GM23248 (cell line): ENCODE data around the gene APEH. TPM values are rescaled to one million over a fixed set of nuclear protein-coding genes. Genes with fewer than 3 reads are reported as not detected.

Experiments
- DNase-seq: peaks from one replicate; pipeline ENCODE4 v3.0.0-alpha.2; 2015
- H2AFZ ChIP-seq: fragments of 200-600 bp; sonication (generic); 2 replicates; pipeline ENCODE4 v1.6.1; 2016; ENCODE audit warnings: antibody characterized with exemption
- H3F3A ChIP-seq: fragments of 200-600 bp; sonication (generic); 2 replicates; pipeline ENCODE4 v1.6.1; 2016; ENCODE audit warnings: mild to moderate bottlenecking, antibody characterized with exemption, mixed run types; ENCODE audit not compliant: insufficient read depth
- H3K27ac ChIP-seq: fragments of 200-600 bp; sonication (generic); 2 replicates; pipeline ENCODE4 v1.5.1; 2016; ENCODE audit warnings: mild to moderate bottlenecking
- H3K27me3 ChIP-seq: fragments of 200-600 bp; sonication (generic); replicated peaks from 2 replicates; pipeline ENCODE4 v1.6.1; 2016; ENCODE audit warnings: mild to moderate bottlenecking; ENCODE audit not compliant: insufficient read depth
- H3K36me3 ChIP-seq: fragments of 200-600 bp; sonication (generic); 2 replicates; pipeline ENCODE4 v1.6.1; 2016; ENCODE audit warnings: low read depth, mild to moderate bottlenecking
- H3K4me1 ChIP-seq: fragments of 200-600 bp; sonication (generic); 2 replicates; pipeline ENCODE4 v1.6.1; 2016; ENCODE audit warnings: mild to moderate bottlenecking; ENCODE audit not compliant: insufficient read depth
- H3K4me2 ChIP-seq: fragments of 200-600 bp; sonication (generic); one replicate; pipeline ENCODE4 v1.6.1; 2016; ENCODE audit warnings: mild to moderate bottlenecking; ENCODE audit not compliant: unreplicated experiment
- H3K4me3 ChIP-seq: fragments of 200-600 bp; sonication (generic); 2 replicates; pipeline ENCODE4 v1.5.1; 2016; ENCODE audit warnings: mild to moderate bottlenecking
- H3K79me2 ChIP-seq: fragments of 200-600 bp; sonication (generic); 2 replicates; pipeline ENCODE4 v1.6.1; 2016; ENCODE audit warnings: mild to moderate bottlenecking; ENCODE audit not compliant: insufficient read depth
- H3K9ac ChIP-seq: fragments of 200-600 bp; sonication (generic); 2 replicates; pipeline ENCODE4 v1.6.1; 2016; ENCODE audit warnings: mild to moderate bottlenecking
- H3K9me2 ChIP-seq: fragments of 200-600 bp; sonication (generic); 2 replicates; pipeline ENCODE4 v1.6.1; 2016; ENCODE audit warnings: mixed run types, mild to moderate bottlenecking, moderate library complexity; ENCODE audit not compliant: insufficient read depth
- H3K9me3 ChIP-seq: fragments of 200-600 bp; sonication (generic); one replicate; pipeline ENCODE4 v1.6.1; 2017; ENCODE audit warnings: low read depth
- H4K20me1 ChIP-seq: fragments of 200-600 bp; sonication (generic); 2 replicates; pipeline ENCODE4 v1.6.0; 2016; ENCODE audit not compliant: insufficient read depth
- EZH2 ChIP-seq: fragments of 200-600 bp; sonication (generic); IDR thresholded peaks from 2 replicates; pipeline ENCODE4 v1.6.1; 2018; ENCODE audit warnings: antibody characterized with exemption, mild to moderate bottlenecking; ENCODE audit not compliant: insufficient read depth, poor library complexity, severe bottlenecking
- EZH2phosphoT487 ChIP-seq: fragments of 200-600 bp; sonication (generic); IDR thresholded peaks from 2 replicates; pipeline ENCODE4 v1.6.1; 2018; ENCODE audit warnings: antibody characterized with exemption, moderate library complexity, mild to moderate bottlenecking, low read depth; ENCODE audit not compliant: insufficient read depth
- WGBS, 2 experiments: methylation state at CpG; one replicate each; pipeline ENCODE4 v1.1.6; 2015 to 2017; ENCODE audit warnings: low lambda C conversion rate in 2 of 2, low coverage in 1 of 2; ENCODE audit errors: missing lambda C conversion rate in 2 of 2; 5-methylcytosine and 5-hydroxymethylcytosine counted together
- in situ Hi-C: fragments of 300-500 bp; cut with MboI; formaldehyde crosslinking; loops from 2 replicates; pipeline ENCODE4 v1.15.0; 2020
- polyA plus RNA-seq: library from polyadenylated mRNA; unstranded; fragments of >200 nt; fragmentation: Nextera tagmentation; extraction: Ambion mirVana; gene quantifications from 2 replicates; pipeline ENCODE4 v1.2.1, GENCODE V29; 2016
- total RNA-seq: library from RNA; depleted of rRNA; stranded (reverse); fragments of >200 nt; shearing (Covaris generic); gene quantifications from 2 replicates; pipeline ENCODE4 v1.2.3, GENCODE V29; 2014

Gene APEH
- total and polyA plus RNA-seq, 2 experiments from 2014 or later = 89.1 to 108 TPM

- H3K4me3 ChIP-seq = peak overlapping the region; percentile 95
- H2AFZ ChIP-seq = peak overlapping the region; percentile 32; the same call in 1 of the 2 replicates
- 1 to 2% methylated on average over 18 to 20 of the region's 20 CpGs for WGBS, 2 experiments
- H3K36me3 ChIP-seq = no peaks in the 10 kb centered on the region
- peak overlapping the region; percentile 94 for H3K27ac ChIP-seq
- no peaks in the 10 kb centered on the region for H3K9me2 ChIP-seq
- peak overlapping the region; percentile 79 for H3K4me2 ChIP-seq
- peaks cover 18% of the 10 kb centered on the region for H3K79me2 ChIP-seq
- peaks cover 10% of the 10 kb centered on the region; the same call in 1 of the 2 replicates for H3F3A ChIP-seq
- peak overlapping the region; percentile 100 for H3K9ac ChIP-seq
- DNase-seq = peak; percentile 76
- no peak for TF ChIP-seq EZH2phosphoT487
- no peak for TF ChIP-seq EZH2
- peaks cover 7% of the 10 kb centered on the region; the same call in 1 of the 2 replicates for H3K4me1 ChIP-seq
- no peaks in the 10 kb centered on the region for H3K9me3 ChIP-seq
- H4K20me1 ChIP-seq = no peaks in the 10 kb centered on the region
- in situ Hi-C loops = no loop called here
- no peaks in the 10 kb centered on the region for H3K27me3 ChIP-seq
Measured at GRCh38 chr3:49723296-49723627, 49.1 kb downstream of the APEH start.

- Histone ChIP-seq H3K27ac (peak within 1 kb of the TSS; percentile 96), H3K79me2 (peaks cover 18% of the 10 kb centered on the region), H3K9me2 (no peaks in the 10 kb centered on the region), H3K27me3 (no peaks in the 10 kb centered on the region), H3K4me2 (peak within 1 kb of the TSS; percentile 90), H3K9ac (peak within 1 kb of the TSS; percentile 100), H2AFZ (peak within 1 kb of the TSS; percentile 67), H3F3A (peaks cover 10% of the 10 kb centered on the region; the same call in 1 of the 2 replicates), H3K4me3 (peak within 1 kb of the TSS; percentile 95), H3K9me3 (no peaks in the 10 kb centered on the region), H3K36me3 (0 out of 2 replicates have a peak, but pooled peaks cover 1% of the 10 kb centered on the region), H4K20me1 (no peaks in the 10 kb centered on the region), H3K4me1 (peaks cover 7% of the 10 kb centered on the region; the same call in 1 of the 2 replicates)
- WGBS, 2 experiments = 1% methylated on average over 68 to 90 of the region's 102 CpGs
- TF ChIP-seq EZH2phosphoT487 = no peak
- no peak for TF ChIP-seq EZH2
- in situ Hi-C loops = no loop called here
- peak; percentile 100 for DNase-seq
Measured at GRCh38 chr3:49723628-49724551, 49.7 kb downstream of the APEH start, which contains the start of gene GMPPB. TSS of gene GMPPB (minus strand) at chr3:49723951. CDS start at chr3:49723726, 225 bp downstream.

- in situ Hi-C loops = no loop called here
- Histone ChIP-seq H2AFZ (peak overlapping the region; percentile 67; the same call in 1 of the 2 replicates), H3K27me3 (no peaks in the 10 kb centered on the region), H3K27ac (peak overlapping the region; percentile 96), H3K4me3 (peak overlapping the region; percentile 80), H3K9me2 (no peaks in the 10 kb centered on the region), H3K36me3 (0 out of 2 replicates have a peak, but pooled peaks cover 3% of the 10 kb centered on the region), H3K4me2 (peak overlapping the region; percentile 90), H3K79me2 (peaks cover 18% of the 10 kb centered on the region), H4K20me1 (no peaks in the 10 kb centered on the region), H3F3A (peaks cover 10% of the 10 kb centered on the region; the same call in 1 of the 2 replicates), H3K4me1 (peaks cover 7% of the 10 kb centered on the region; the same call in 1 of the 2 replicates), H3K9ac (peak overlapping the region; percentile 100), H3K9me3 (no peaks in the 10 kb centered on the region)
- 15 to 17% methylated on average over 6 of the region's 6 CpGs for WGBS, 2 experiments
- TF ChIP-seq EZH2phosphoT487 = no peak
- no peak for TF ChIP-seq EZH2
- DNase-seq = no peak
Measured at GRCh38 chr3:49724586-49724985, 50.4 kb downstream of the APEH start.

- H3K27ac ChIP-seq = no peak overlapping the region
- no peak overlapping the region for H3K4me2 ChIP-seq
- H3F3A ChIP-seq = no peaks in the 10 kb centered on the region; the same call in 1 of the 2 replicates
- no peak overlapping the region for H3K9ac ChIP-seq
- 0 out of 2 replicates have a peak, but pooled peaks cover 3% of the 10 kb centered on the region for H3K36me3 ChIP-seq
- no peaks in the 10 kb centered on the region for H4K20me1 ChIP-seq
- peaks cover 19% of the 10 kb centered on the region for H3K79me2 ChIP-seq
- no peak overlapping the region for H2AFZ ChIP-seq
- no peak for DNase-seq
- no peaks in the 10 kb centered on the region for H3K9me3 ChIP-seq
- in situ Hi-C loops = no loop called here
- no peak overlapping the region for H3K4me3 ChIP-seq
- WGBS, 2 experiments = 90 to 95% methylated on average over 11 of the region's 11 CpGs
- H3K27me3 ChIP-seq = no peaks in the 10 kb centered on the region
- H3K4me1 ChIP-seq = peaks cover 7% of the 10 kb centered on the region; the same call in 1 of the 2 replicates
- H3K9me2 ChIP-seq = no peaks in the 10 kb centered on the region
- TF ChIP-seq EZH2phosphoT487 (no peak), EZH2 (no peak)
Measured at GRCh38 chr3:49725906-49726681, 51.9 kb downstream of the APEH start.
